ENCODE data around the gene IQSEC3.
"Not testable (repeated sequence)": the region's sequence is repeated elsewhere in the genome, so short reads cannot be mapped to it uniquely, and the experiment has no call there.

IQSEC3 gene

GRCh38 chr12:66428-66781, at the start of gene IQSEC3:
IQSEC3 (plus strand) TSS chr12:66767; CDS start chr12:66883, 116 bp downstream.
- not testable (repeated sequence) for DNase-seq (ENCODE audit: low read depth, low spot score)

- DNase-seq (ENCODE audit: low read depth, low spot score) = not testable (repeated sequence)
These were observed 48.9 kb upstream of the IQSEC3 start for GRCh38 chr12:17370-18340.

GRCh38 chr12:18821-19567, 47.6 kb upstream of the IQSEC3 start:
- DNase-seq (ENCODE audit: low read depth, low spot score) = not testable (repeated sequence)

- DNase-seq (ENCODE audit: low read depth, low spot score) = not testable (repeated sequence)
These were observed 46.7 kb upstream of the IQSEC3 start for GRCh38 chr12:19906-20305.

- no peak for DNase-seq (ENCODE audit: low read depth, low spot score)
These were observed 45.8 kb upstream of the IQSEC3 start for GRCh38 chr12:20757-21156.

GRCh38 chr12:21301-22189, 45.0 kb upstream of the IQSEC3 start:
- DNase-seq (ENCODE audit: low read depth, low spot score) = no peak

GRCh38 chr12:22190-22529, 44.4 kb upstream of the IQSEC3 start:
- DNase-seq (ENCODE audit: low read depth, low spot score) = no peak

- DNase-seq (ENCODE audit: low read depth, low spot score) = no peak
These were observed 43.9 kb upstream of the IQSEC3 start for GRCh38 chr12:22530-23201.

GRCh38 chr12:27904-28303, 38.7 kb upstream of the IQSEC3 start:
- DNase-seq (ENCODE audit: low read depth, low spot score) = not testable (repeated sequence)

GRCh38 chr12:38775-39174, 27.8 kb upstream of the IQSEC3 start:
- DNase-seq (ENCODE audit: low read depth, low spot score) = not testable (repeated sequence)

- not testable (repeated sequence) for DNase-seq (ENCODE audit: low read depth, low spot score)
These were observed 26.9 kb upstream of the IQSEC3 start for GRCh38 chr12:39555-40265.

- not testable (repeated sequence) for DNase-seq (ENCODE audit: low read depth, low spot score)
These were observed 22.2 kb upstream of the IQSEC3 start for GRCh38 chr12:44352-44751.

- not testable (repeated sequence) for DNase-seq (ENCODE audit: low read depth, low spot score)
These were observed 21.2 kb upstream of the IQSEC3 start for GRCh38 chr12:45235-45990.

- DNase-seq (ENCODE audit: low read depth, low spot score) = not testable (repeated sequence)
These were observed 20.6 kb upstream of the IQSEC3 start for GRCh38 chr12:45991-46358.

GRCh38 chr12:46542-46941, 20.0 kb upstream of the IQSEC3 start:
- DNase-seq (ENCODE audit: low read depth, low spot score) = not testable (repeated sequence)

- DNase-seq (ENCODE audit: low read depth, low spot score) = not testable (repeated sequence)
These were observed 18.8 kb upstream of the IQSEC3 start for GRCh38 chr12:47699-48226.

GRCh38 chr12:49149-49548, 17.4 kb upstream of the IQSEC3 start:
- DNase-seq (ENCODE audit: low read depth, low spot score) = not testable (repeated sequence)

GRCh38 chr12:51087-51486, 15.5 kb upstream of the IQSEC3 start:
- not testable (repeated sequence) for DNase-seq (ENCODE audit: low read depth, low spot score)

GRCh38 chr12:51962-52361, 14.6 kb upstream of the IQSEC3 start:
- DNase-seq (ENCODE audit: low read depth, low spot score) = not testable (repeated sequence)
